D721Med (cell line): Measurements from ENCODE around the gene GNG10.
"Not testable (repeated sequence)": the region's sequence is repeated elsewhere in the genome, so short reads cannot be mapped to it uniquely, and the experiment has no call there.

Source experiments
- DNase-seq: peaks from one replicate; pipeline ENCODE4 v3.0.0; 2011; ENCODE audit warnings: low spot score; ENCODE audit not compliant: insufficient read length
- FAIRE-seq: peaks from 2 replicates; lab custom pipeline; 2011; peaks lifted over from hg19 to GRCh38; lab: Jason Lieb, UNC
- TF ChIP-seq, protein P1 (sequence below): IDR thresholded peaks from 2 replicates; pipeline ENCODE4 v1.5.1; 2012; ENCODE audit warnings: mild to moderate bottlenecking, control low read depth; ENCODE audit not compliant: insufficient read depth; ENCODE audit errors: missing control alignments

Gene GNG10

GRCh38 chr9:111663301-111663823 lies 2.0 kb downstream of the GNG10 start:
- no peak for FAIRE-seq
- TF ChIP-seq, protein P1, sequence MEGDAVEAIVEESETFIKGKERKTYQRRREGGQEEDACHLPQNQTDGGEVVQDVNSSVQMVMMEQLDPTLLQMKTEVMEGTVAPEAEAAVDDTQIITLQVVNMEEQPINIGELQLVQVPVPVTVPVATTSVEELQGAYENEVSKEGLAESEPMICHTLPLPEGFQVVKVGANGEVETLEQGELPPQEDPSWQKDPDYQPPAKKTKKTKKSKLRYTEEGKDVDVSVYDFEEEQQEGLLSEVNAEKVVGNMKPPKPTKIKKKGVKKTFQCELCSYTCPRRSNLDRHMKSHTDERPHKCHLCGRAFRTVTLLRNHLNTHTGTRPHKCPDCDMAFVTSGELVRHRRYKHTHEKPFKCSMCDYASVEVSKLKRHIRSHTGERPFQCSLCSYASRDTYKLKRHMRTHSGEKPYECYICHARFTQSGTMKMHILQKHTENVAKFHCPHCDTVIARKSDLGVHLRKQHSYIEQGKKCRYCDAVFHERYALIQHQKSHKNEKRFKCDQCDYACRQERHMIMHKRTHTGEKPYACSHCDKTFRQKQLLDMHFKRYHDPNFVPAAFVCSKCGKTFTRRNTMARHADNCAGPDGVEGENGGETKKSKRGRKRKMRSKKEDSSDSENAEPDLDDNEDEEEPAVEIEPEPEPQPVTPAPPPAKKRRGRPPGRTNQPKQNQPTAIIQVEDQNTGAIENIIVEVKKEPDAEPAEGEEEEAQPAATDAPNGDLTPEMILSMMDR, result no peak
- no peak for DNase-seq

GRCh38 chr9:111668026-111668573 lies 6.7 kb downstream of the GNG10 start:
- DNase-seq (no peak), FAIRE-seq (no peak)
- TF ChIP-seq, protein P1, result no peak

DNA sequence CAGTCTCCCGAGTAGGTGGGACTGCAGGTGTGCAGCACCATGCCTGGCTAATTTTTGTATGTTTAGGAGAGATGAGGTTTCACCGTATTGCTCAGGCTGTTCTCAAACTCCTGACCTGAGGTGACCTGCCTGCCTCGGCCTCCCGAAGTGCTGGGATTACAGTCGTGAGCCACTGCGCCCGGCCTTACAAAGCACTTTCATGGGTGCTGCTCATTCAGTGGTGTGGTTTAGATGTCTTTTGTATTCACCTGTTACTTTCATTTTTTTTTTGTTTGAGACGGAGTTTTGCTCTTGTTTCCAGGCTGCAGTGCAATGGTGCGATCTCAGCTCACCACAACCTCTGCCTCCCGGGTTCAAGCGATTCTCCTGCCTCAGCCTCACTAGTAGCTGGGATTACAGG lies 7.2 kb downstream of the GNG10 start:
- not testable (repeated sequence) for DNase-seq, FAIRE-seq

DNA sequence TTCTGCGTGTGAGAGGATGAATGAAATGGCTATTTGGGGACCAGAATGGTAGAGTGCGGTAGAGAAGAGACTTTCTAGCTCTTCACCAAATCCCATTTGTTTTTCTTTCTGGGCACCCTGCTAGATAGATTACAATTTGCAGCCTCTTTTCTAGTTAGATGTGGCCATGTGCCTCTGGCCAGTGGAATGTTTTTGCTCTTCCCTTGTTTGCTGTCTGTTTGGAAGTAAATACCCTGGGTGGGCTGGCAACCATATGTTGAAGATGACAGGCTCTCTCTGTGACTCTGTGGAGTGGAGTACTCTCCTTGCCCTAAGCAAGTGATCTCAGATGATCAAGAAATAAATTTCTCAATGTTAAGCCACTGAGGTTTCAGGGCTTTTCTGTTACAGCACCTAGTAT lies 12.9 kb downstream of the GNG10 start:
- DNase-seq (no peak), FAIRE-seq (no peak)

DNA sequence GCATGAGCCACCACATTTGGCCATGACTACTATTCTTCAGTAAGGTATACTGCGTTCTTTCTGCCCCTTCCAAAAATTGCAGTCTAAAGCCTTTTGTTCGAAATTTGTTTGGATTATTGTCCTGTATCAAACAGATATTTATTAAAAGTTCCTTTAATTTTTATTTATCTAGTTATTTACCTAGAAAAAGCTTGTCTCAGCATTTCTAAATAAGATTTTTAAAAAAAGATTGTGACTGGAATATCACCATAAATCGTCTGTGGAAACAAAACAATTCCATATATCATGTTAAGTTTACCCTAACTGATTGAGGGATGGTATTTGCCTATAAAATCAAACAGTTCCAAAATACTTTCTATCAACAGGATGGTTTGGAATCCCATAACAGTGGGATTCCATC lies 14.7 kb downstream of the GNG10 start:
- FAIRE-seq (no peak), DNase-seq (no peak)
- TF ChIP-seq, protein P1, result no peak

More for the DNA sequence above, 12.9 kb downstream of the GNG10 start:
- TF ChIP-seq, protein P1, result no peak

DNA sequence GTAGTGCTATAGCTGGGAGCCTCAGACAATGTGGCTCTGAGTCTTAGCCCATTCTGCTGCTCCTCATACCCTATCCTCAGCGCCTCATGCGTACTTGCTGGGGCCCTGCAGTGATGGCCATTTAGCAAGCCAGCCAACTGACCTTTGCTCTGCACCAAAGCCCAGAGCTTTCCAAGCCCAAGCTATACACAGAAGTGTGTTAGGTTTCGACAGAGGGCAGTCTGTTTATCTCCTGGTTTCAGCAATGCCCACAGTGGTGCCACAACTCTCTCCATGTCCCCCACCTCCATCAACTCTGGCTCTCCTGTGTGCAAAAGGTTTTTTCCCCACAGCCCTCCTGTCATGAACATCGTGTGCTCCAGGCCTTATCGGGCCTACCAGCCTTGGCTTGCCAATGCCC lies 16.9 kb downstream of the GNG10 start:
- TF ChIP-seq, protein P1, result no peak
- no peak for DNase-seq
- FAIRE-seq, result no peak

DNA sequence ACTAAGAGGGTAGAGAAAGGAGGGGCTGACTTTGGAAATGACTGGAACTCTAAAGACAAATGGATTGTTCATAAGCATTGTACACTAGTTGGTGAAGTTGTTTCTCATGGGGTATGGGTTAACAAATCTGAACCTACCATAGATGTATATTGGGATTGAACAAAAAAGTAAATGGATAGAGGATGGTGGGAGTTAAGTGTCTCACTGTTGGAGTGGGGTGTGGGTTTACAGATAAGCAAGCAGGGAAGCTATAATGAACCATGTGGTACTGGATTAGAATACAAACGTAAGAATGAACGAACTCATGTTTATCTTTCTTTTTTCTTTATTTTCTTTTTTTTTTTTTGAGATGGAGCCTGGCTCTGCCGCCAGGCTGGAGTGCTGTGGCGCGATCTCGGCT lies 17.8 kb downstream of the GNG10 start:
- no peak for FAIRE-seq
- TF ChIP-seq, protein P1, result no peak
- DNase-seq, result no peak

DNA sequence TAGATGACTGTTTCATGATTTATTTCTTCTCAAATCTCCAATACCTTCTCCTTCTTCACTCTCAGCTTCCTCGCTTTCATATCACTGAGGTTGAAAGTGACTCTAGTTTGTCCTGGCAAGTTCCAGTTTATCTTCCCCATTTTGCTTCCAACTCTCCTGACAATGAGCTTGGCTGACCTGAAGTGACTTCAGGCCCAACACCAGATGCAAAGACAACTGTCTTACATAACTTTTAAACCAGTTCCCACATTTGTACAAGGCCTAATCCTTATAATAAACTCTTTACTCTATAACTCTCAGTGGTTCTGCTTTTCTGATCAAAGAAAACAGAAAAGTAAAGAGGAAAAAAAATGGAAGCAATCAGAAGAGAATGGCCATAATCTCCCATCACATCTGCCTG lies 22.0 kb downstream of the GNG10 start:
- TF ChIP-seq, protein P1, result no peak
- no peak for FAIRE-seq
- DNase-seq, result no peak
